ENCODE data around the gene ABLIM3.

ABLIM3 gene

GRCh38 chr5:149254506-149254905 lies 113.2 kb downstream of the ABLIM3 start:
- Histone ChIP-seq H3K4me2 (ENCODE audit: low read depth, low read length, poor library complexity, severe bottlenecking) (no peak overlapping the region), H3K9me3 (ENCODE audit: insufficient read depth, low read length) (no peaks in the 10 kb centered on the region), H2AFZ (ENCODE audit: low read depth, low read length, severe bottlenecking) (no peak overlapping the region), H3K27me3 (ENCODE audit: low read length) (no peaks in the 10 kb centered on the region), H3F3A (ENCODE audit: insufficient read depth) (no peaks in the 10 kb centered on the region), H4K20me1 (ENCODE audit: low read depth, low read length) (no peaks in the 10 kb centered on the region), H3K9ac (ENCODE audit: low read length) (no peak overlapping the region), H3K79me2 (ENCODE audit: insufficient read depth, low read length) (no peaks in the 10 kb centered on the region), H3K36me3 (ENCODE audit: low read length) (no peaks in the 10 kb centered on the region), H3K27ac (ENCODE audit: low read depth, low read length) (no peak overlapping the region), H3K4me3 (ENCODE audit: insufficient read depth, low read length, poor library complexity, severe bottlenecking) (no peak overlapping the region), H3K9me2 (replicated peaks; ENCODE audit: insufficient read depth, low read length) (no peaks in the 10 kb centered on the region)
- TF ChIP-seq CTCF (IDR thresholded peaks at IDR 0.05; ENCODE audit: insufficient read depth, low read length, poor library complexity, severe bottlenecking) (no peak), EZH2phosphoT487 (conservative IDR thresholded peaks at IDR 0.05; ENCODE audit: low read length) (no peak)

- Histone ChIP-seq H3K79me2 (ENCODE audit: insufficient read depth, low read length) (no peaks in the 10 kb centered on the region), H3K9me3 (ENCODE audit: insufficient read depth, low read length) (no peaks in the 10 kb centered on the region), H3K36me3 (ENCODE audit: low read length) (no peaks in the 10 kb centered on the region), H3K4me2 (ENCODE audit: low read depth, low read length, poor library complexity, severe bottlenecking) (no peak overlapping the region), H2AFZ (ENCODE audit: low read depth, low read length, severe bottlenecking) (no peak overlapping the region), H3K27ac (ENCODE audit: low read depth, low read length) (no peak overlapping the region), H3K27me3 (ENCODE audit: low read length) (no peaks in the 10 kb centered on the region), H3K9me2 (replicated peaks; ENCODE audit: insufficient read depth, low read length) (no peaks in the 10 kb centered on the region), H3K9ac (ENCODE audit: low read length) (no peak overlapping the region), H4K20me1 (ENCODE audit: low read depth, low read length) (no peaks in the 10 kb centered on the region), H3K4me3 (ENCODE audit: insufficient read depth, low read length, poor library complexity, severe bottlenecking) (no peak overlapping the region), H3F3A (ENCODE audit: insufficient read depth) (no peaks in the 10 kb centered on the region)
- no peak for TF ChIP-seq CTCF (IDR thresholded peaks at IDR 0.05; ENCODE audit: insufficient read depth, low read length, poor library complexity, severe bottlenecking)
- TF ChIP-seq EZH2phosphoT487 (conservative IDR thresholded peaks at IDR 0.05; ENCODE audit: low read length): no peak
Observed at GRCh38 chr5:149256451-149256850, 115.2 kb downstream of the ABLIM3 start.

GRCh38 chr5:149257131-149257530 lies 115.8 kb downstream of the ABLIM3 start:
- Histone ChIP-seq H3F3A (ENCODE audit: insufficient read depth) (no peaks in the 10 kb centered on the region), H3K9me2 (replicated peaks; ENCODE audit: insufficient read depth, low read length) (no peaks in the 10 kb centered on the region), H3K4me3 (ENCODE audit: insufficient read depth, low read length, poor library complexity, severe bottlenecking) (no peak overlapping the region), H3K27ac (ENCODE audit: low read depth, low read length) (no peak overlapping the region), H3K27me3 (ENCODE audit: low read length) (no peaks in the 10 kb centered on the region), H3K9ac (ENCODE audit: low read length) (no peak overlapping the region), H3K36me3 (ENCODE audit: low read length) (no peaks in the 10 kb centered on the region), H2AFZ (ENCODE audit: low read depth, low read length, severe bottlenecking) (no peak overlapping the region), H4K20me1 (ENCODE audit: low read depth, low read length) (no peaks in the 10 kb centered on the region), H3K9me3 (ENCODE audit: insufficient read depth, low read length) (no peaks in the 10 kb centered on the region), H3K4me2 (ENCODE audit: low read depth, low read length, poor library complexity, severe bottlenecking) (no peak overlapping the region), H3K79me2 (ENCODE audit: insufficient read depth, low read length) (no peaks in the 10 kb centered on the region)
- TF ChIP-seq CTCF (IDR thresholded peaks at IDR 0.05; ENCODE audit: insufficient read depth, low read length, poor library complexity, severe bottlenecking) (no peak), EZH2phosphoT487 (conservative IDR thresholded peaks at IDR 0.05; ENCODE audit: low read length) (no peak)

All from SU-DHL-6 (cell line).